Suprapubic skin (tissue), 4 donors: ENCODE results near the gene STK10. TPM values are rescaled to one million over a fixed set of nuclear protein-coding genes. Genes with fewer than 3 reads are reported as not detected.

Experiments used
- DNase-seq, 2 donors: peaks; one replicate each; pipeline ENCODE4 v3.0.0-alpha.2; 2019; ENCODE audit warnings: low spot score in 2 of 2
- H3K27ac ChIP-seq: fragments of 200-600 bp; sonication (generic); one replicate; pipeline ENCODE4 v1.5.1; 2019
- H3K27me3 ChIP-seq: fragments of 200-600 bp; sonication (generic); one replicate; pipeline ENCODE4 v1.5.1; 2019
- H3K36me3 ChIP-seq: fragments of 200-600 bp; sonication (generic); one replicate; pipeline ENCODE4 v1.5.1; 2019
- H3K4me1 ChIP-seq: fragments of 200-600 bp; sonication (generic); one replicate; pipeline ENCODE4 v1.5.1; 2019
- H3K4me3 ChIP-seq: fragments of 200-600 bp; sonication (generic); one replicate; pipeline ENCODE4 v1.5.1; 2019; ENCODE audit warnings: mild to moderate bottlenecking
- H3K9me3 ChIP-seq: fragments of 200-600 bp; sonication (generic); one replicate; pipeline ENCODE4 v1.5.1; 2019
- EP300 ChIP-seq: sonication (generic); formaldehyde crosslinking; IDR thresholded peaks from one replicate; pipeline ENCODE4 v1.6.1; 2017; ENCODE audit warnings: antibody characterized with exemption
- POLR2A ChIP-seq, 2 donors: fragments of 450-650 bp; IDR thresholded peaks; one replicate each; pipeline ENCODE4 v1.6.1; 2017; ENCODE audit warnings: antibody characterized with exemption in 2 of 2, mild to moderate bottlenecking in 2 of 2, moderate library complexity in 2 of 2
- POLR2AphosphoS5 ChIP-seq, 3 donors: sonication (generic); formaldehyde crosslinking; IDR thresholded peaks; one replicate each; pipeline ENCODE4 v1.6.1; 2017; ENCODE audit warnings: antibody characterized with exemption in 3 of 3
- WGBS: methylation state at CpG from one replicate; pipeline ENCODE4 v1.1.5; 2018; 5-methylcytosine and 5-hydroxymethylcytosine counted together
- total RNA-seq, 4 donors: library from RNA; depleted of rRNA; stranded (reverse); fragments of >200 nt; gene quantifications; one replicate each; pipeline ENCODE4 v1.1.0, GENCODE V29; 2016
- TF ChIP-seq, protein P1 (sequence below), 2 donors: fragments of 200-600 bp in 1 of 2; fragments of 450-650 bp in 1 of 2; sonication (generic) in 1 of 2; IDR thresholded peaks; one replicate each; pipeline ENCODE4 v1.5.1; 2016 to 2019; ENCODE audit warnings: antibody characterized with exemption in 2 of 2, mild to moderate bottlenecking in 1 of 2, moderate library complexity in 1 of 2

STK10 gene
- total RNA-seq, 4 donors from 2014 or later, result 29.0 to 49.6 (median 36.9) TPM

GRCh38 chr5:172065431-172066065 is 122.5 kb downstream of the STK10 start:
- WGBS, result 87% methylated on average over 7 of the region's 7 CpGs
- no peaks in the 10 kb centered on the region for H3K27me3 ChIP-seq
- H3K4me3 ChIP-seq, result no peak overlapping the region
- peaks cover 31% of the 10 kb centered on the region for H3K36me3 ChIP-seq
- H3K27ac ChIP-seq, result no peak overlapping the region
- TF ChIP-seq, protein P1, sequence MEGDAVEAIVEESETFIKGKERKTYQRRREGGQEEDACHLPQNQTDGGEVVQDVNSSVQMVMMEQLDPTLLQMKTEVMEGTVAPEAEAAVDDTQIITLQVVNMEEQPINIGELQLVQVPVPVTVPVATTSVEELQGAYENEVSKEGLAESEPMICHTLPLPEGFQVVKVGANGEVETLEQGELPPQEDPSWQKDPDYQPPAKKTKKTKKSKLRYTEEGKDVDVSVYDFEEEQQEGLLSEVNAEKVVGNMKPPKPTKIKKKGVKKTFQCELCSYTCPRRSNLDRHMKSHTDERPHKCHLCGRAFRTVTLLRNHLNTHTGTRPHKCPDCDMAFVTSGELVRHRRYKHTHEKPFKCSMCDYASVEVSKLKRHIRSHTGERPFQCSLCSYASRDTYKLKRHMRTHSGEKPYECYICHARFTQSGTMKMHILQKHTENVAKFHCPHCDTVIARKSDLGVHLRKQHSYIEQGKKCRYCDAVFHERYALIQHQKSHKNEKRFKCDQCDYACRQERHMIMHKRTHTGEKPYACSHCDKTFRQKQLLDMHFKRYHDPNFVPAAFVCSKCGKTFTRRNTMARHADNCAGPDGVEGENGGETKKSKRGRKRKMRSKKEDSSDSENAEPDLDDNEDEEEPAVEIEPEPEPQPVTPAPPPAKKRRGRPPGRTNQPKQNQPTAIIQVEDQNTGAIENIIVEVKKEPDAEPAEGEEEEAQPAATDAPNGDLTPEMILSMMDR (IDR thresholded peaks at IDR 0.05), result no peak
- no peak for TF ChIP-seq POLR2A (IDR thresholded peaks at IDR 0.05)
- no peak for TF ChIP-seq POLR2AphosphoS5 (IDR thresholded peaks at IDR 0.05)
- no peak for TF ChIP-seq EP300
- no peaks in the 10 kb centered on the region for H3K9me3 ChIP-seq
- DNase-seq, result no peak
- H3K4me1 ChIP-seq, result no peaks in the 10 kb centered on the region

GRCh38 chr5:172064766-172065165 is 123.3 kb downstream of the STK10 start:
- Histone ChIP-seq H3K9me3 (no peaks in the 10 kb centered on the region), H3K36me3 (peaks cover 34% of the 10 kb centered on the region), H3K4me1 (no peaks in the 10 kb centered on the region), H3K27me3 (no peaks in the 10 kb centered on the region), H3K4me3 (no peak overlapping the region), H3K27ac (no peak overlapping the region)
- DNase-seq, result no peak
- 95% methylated on average over 9 of the region's 9 CpGs for WGBS
- TF ChIP-seq, protein P1 (IDR thresholded peaks at IDR 0.05), result no peak
- TF ChIP-seq EP300 (no peak), POLR2AphosphoS5 (IDR thresholded peaks at IDR 0.05) (no peak), POLR2A (IDR thresholded peaks at IDR 0.05) (no peak)

DNA sequence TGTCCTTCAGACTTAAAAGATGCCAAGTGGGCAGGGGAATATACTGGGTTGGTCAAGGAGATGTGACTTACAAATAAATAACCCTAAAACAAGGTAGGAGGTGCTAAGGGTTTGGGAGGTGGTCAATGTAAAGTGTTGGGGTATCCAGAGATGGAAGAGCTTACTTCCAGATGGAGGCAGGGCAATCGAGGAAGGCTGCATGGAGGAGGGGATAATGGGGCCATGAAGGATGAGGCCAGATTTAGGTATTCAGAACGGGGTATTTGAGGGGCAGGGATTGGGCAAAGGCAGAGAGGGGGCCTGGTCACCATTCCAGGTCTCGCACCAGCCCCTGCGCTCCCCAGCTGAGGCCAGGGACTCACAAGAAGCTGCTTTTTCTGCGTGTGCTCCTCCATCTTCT is 123.7 kb downstream of the STK10 start:
- Histone ChIP-seq H3K9me3 (no peaks in the 10 kb centered on the region), H3K36me3 (peaks cover 34% of the 10 kb centered on the region), H3K4me3 (no peak overlapping the region), H3K4me1 (no peaks in the 10 kb centered on the region), H3K27me3 (no peaks in the 10 kb centered on the region), H3K27ac (no peak overlapping the region)
- 91% methylated on average over 5 of the region's 5 CpGs for WGBS
- TF ChIP-seq POLR2A (IDR thresholded peaks at IDR 0.05), result no peak
- TF ChIP-seq, protein P1 (IDR thresholded peaks at IDR 0.05), result no peak
- no peak for TF ChIP-seq POLR2AphosphoS5 (IDR thresholded peaks at IDR 0.05)
- TF ChIP-seq EP300, result no peak
- DNase-seq, result no peak

GRCh38 chr5:172063463-172064235 is 124.4 kb downstream of the STK10 start:
- DNase-seq, result peak in 1 of 2 donors; percentile 34
- Histone ChIP-seq H3K9me3 (no peaks in the 10 kb centered on the region), H3K4me1 (no peaks in the 10 kb centered on the region), H3K36me3 (peaks cover 36% of the 10 kb centered on the region), H3K27ac (no peak overlapping the region), H3K4me3 (no peak overlapping the region), H3K27me3 (no peaks in the 10 kb centered on the region)
- TF ChIP-seq EP300 (no peak), POLR2A (IDR thresholded peaks at IDR 0.05) (no peak), POLR2AphosphoS5 (IDR thresholded peaks at IDR 0.05) (no peak)
- TF ChIP-seq, protein P1 (IDR thresholded peaks at IDR 0.05), result no peak
- WGBS, result 85% methylated on average over 15 of the region's 15 CpGs

DNA sequence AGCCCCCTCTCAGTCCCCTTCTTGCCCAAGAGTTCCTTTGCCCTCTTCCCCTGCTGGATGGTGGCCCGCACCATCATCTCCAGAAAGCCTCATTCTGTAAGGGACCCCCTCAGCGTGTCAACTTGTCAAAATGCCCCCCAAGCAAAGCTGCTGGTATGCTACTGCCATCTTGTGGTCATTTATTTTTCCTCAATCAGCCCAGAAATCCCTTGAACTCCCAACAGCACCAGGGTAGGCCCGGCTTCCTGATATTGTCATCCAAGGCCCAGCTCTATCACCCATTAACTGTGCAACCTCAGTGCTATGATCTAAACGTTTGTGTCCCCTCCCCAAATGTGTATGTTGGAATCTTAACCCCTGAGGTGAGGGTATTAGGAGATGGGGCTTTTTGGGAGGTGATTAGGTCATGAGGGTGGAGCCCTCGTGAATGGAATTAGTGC is 128.3 kb downstream of the STK10 start:
- H3K9me3 ChIP-seq, result no peaks in the 10 kb centered on the region
- no peak overlapping the region for H3K27ac ChIP-seq
- no peak for DNase-seq
- H3K27me3 ChIP-seq, result no peaks in the 10 kb centered on the region
- no peak overlapping the region for H3K4me3 ChIP-seq
- H3K36me3 ChIP-seq, result peaks cover 59% of the 10 kb centered on the region
- TF ChIP-seq POLR2A (IDR thresholded peaks at IDR 0.05) (no peak), EP300 (no peak)
- TF ChIP-seq, protein P1 (IDR thresholded peaks at IDR 0.05), result peak in 1 of 2 donors; percentile 24
- 77% methylated on average over 5 of the region's 5 CpGs for WGBS
- H3K4me1 ChIP-seq, result no peaks in the 10 kb centered on the region
